HUES6 (cell line): ENCODE measurements around the gene SULT1A2.
"Not testable (repeated sequence)": the region's sequence is repeated elsewhere in the genome, so short reads cannot be mapped to it uniquely, and the experiment has no call there.

Experiments used
- H3K27ac ChIP-seq: 2 replicates; pipeline ENCODE4 v1.7.0; 2013; ENCODE audit warnings: low read depth, mild to moderate bottlenecking, low read length, inconsistent platforms
- H3K27me3 ChIP-seq: 2 replicates; pipeline ENCODE4 v1.6.1; 2013; ENCODE audit warnings: low read length; ENCODE audit not compliant: control insufficient read depth, insufficient read depth
- H3K36me3 ChIP-seq: 2 replicates; pipeline ENCODE4 v1.6.1; 2013; ENCODE audit warnings: low read length; ENCODE audit not compliant: control insufficient read depth, insufficient read depth
- H3K4me1 ChIP-seq: 2 replicates; pipeline ENCODE4 v1.6.1; 2013; ENCODE audit warnings: low read length; ENCODE audit not compliant: control insufficient read depth, insufficient read depth
- H3K4me3 ChIP-seq: 2 replicates; pipeline ENCODE4 v1.5.1; 2013; ENCODE audit warnings: low read depth, low read length
- H3K9ac ChIP-seq: one replicate; pipeline ENCODE4 v1.6.1; 2013; ENCODE audit warnings: mild to moderate bottlenecking, low read length
- H3K9me3 ChIP-seq: 2 replicates; pipeline ENCODE4 v1.6.1; 2013; ENCODE audit warnings: low read depth, low read length; ENCODE audit not compliant: control insufficient read depth, insufficient read depth

Gene SULT1A2

GRCh38 chr16:28549301-28549899, 47.5 kb downstream of the SULT1A2 start:
- Histone ChIP-seq H3K27me3 (no peaks in the 10 kb centered on the region), H3K4me1 (peaks cover under 1% of the 10 kb centered on the region; the same call in 1 of the 2 replicates), H3K4me3 (no peak overlapping the region), H3K9ac (no peak overlapping the region), H3K27ac (no peak overlapping the region), H3K36me3 (no peaks in the 10 kb centered on the region), H3K9me3 (no peaks in the 10 kb centered on the region)

DNA sequence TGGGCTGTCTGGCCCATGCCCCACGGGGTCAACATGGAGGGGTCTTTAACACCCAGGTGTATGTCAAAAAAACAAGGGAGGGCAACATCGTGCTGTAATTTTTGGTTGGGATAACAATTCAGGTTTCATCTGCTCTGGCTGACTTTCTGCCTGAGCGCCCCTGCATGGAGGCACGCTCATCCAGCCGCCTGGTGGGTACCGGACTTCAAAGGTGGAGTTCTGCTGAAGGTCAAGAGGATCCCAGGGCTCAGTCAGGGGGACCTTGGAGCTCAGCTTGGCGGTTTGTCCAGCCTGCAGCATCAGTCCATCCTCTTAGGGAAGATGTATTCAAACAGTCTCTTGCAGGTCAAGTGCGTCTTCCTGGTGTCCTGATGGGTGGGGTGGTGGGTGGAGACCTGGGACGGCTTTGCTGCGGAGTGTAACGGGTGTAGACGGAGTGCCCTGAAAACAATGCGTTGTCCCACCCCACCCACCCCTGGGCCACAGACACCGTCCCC, 48.5 kb downstream of the SULT1A2 start:
- Histone ChIP-seq H3K36me3 (no peaks in the 10 kb centered on the region), H3K27ac (no peak overlapping the region), H3K9ac (no peak overlapping the region), H3K4me1 (no peaks in the 10 kb centered on the region), H3K4me3 (no peak overlapping the region), H3K9me3 (no peaks in the 10 kb centered on the region), H3K27me3 (no peaks in the 10 kb centered on the region)

GRCh38 chr16:28546626-28547025, 50.2 kb downstream of the SULT1A2 start:
- H3K27me3 ChIP-seq, result no peaks in the 10 kb centered on the region
- no peak overlapping the region for H3K27ac ChIP-seq
- H3K36me3 ChIP-seq, result no peaks in the 10 kb centered on the region
- no peaks in the 10 kb centered on the region for H3K9me3 ChIP-seq
- H3K9ac ChIP-seq, result no peak overlapping the region
- no peaks in the 10 kb centered on the region for H3K4me1 ChIP-seq
- H3K4me3 ChIP-seq, result no peak overlapping the region

GRCh38 chr16:28545964-28546363, 50.9 kb downstream of the SULT1A2 start:
- not testable (repeated sequence) for H3K36me3 ChIP-seq, H3K27ac ChIP-seq, H3K9ac ChIP-seq, H3K4me1 ChIP-seq, H3K27me3 ChIP-seq, H3K4me3 ChIP-seq, H3K9me3 ChIP-seq

DNA sequence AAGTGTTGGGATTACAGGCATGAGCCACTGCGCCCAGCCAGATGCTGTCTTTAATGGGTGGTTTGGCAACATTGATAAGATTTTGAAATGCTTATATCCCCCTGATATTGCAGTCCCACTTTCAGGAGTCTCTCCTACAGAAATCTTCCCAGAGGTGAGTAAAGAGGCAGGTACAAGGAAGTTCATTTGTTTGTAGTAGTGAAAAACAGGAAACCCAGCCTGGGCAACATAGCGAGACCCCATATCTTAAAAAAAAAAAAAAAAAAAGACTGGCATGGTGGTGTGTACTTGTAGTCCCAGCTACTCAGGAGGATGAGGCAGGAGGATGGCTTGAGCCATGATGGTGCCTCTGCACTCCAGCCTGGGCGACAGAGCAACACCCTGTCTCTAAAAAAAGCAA, 51.9 kb downstream of the SULT1A2 start:
- H3K36me3 ChIP-seq, result no peaks in the 10 kb centered on the region
- H3K4me1 ChIP-seq, result no peaks in the 10 kb centered on the region
- no peaks in the 10 kb centered on the region for H3K27me3 ChIP-seq
- no peak overlapping the region for H3K27ac ChIP-seq
- H3K4me3 ChIP-seq, result no peak overlapping the region
- H3K9me3 ChIP-seq, result no peaks in the 10 kb centered on the region
- no peak overlapping the region for H3K9ac ChIP-seq

- H3K27ac ChIP-seq, result no peak overlapping the region
- H3K4me3 ChIP-seq, result no peak overlapping the region
- no peaks in the 10 kb centered on the region for H3K4me1 ChIP-seq
Observed at GRCh38 chr16:28543072-28543471, 53.8 kb downstream of the SULT1A2 start.

DNA sequence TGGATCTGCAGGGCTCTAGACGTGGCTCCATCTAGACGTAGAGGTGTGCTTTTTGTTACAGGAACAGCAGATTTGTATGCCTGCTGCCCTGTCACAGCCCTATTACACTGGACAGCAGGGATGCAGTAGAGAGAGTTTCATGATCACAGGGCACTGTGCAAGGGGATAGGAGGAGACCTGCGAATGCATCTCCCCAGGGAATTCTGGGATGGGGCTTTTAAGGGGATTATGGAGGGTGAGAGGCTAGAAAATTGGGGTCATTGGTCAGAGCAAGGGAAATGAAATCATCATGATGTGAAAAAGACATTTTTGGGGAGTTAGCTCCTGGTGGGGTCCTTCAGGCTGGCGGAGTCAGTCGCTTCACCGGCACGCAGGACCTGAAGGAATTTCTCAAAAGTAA, 54.2 kb downstream of the SULT1A2 start:
- no peak overlapping the region for H3K4me3 ChIP-seq
- H3K4me1 ChIP-seq, result no peaks in the 10 kb centered on the region
- no peak overlapping the region for H3K9ac ChIP-seq
- H3K9me3 ChIP-seq, result no peaks in the 10 kb centered on the region
- H3K36me3 ChIP-seq, result no peaks in the 10 kb centered on the region
- H3K27me3 ChIP-seq, result no peaks in the 10 kb centered on the region
- no peak overlapping the region for H3K27ac ChIP-seq

More at GRCh38 chr16:28543072-28543471, 53.8 kb downstream of the SULT1A2 start:
- Histone ChIP-seq H3K27me3 (no peaks in the 10 kb centered on the region), H3K9me3 (no peaks in the 10 kb centered on the region), H3K9ac (no peak overlapping the region), H3K36me3 (no peaks in the 10 kb centered on the region)
